HL-60 (cell line): Measurements from ENCODE around the gene ANKRD40CL.

Source experiments
- DNase-seq, 2 experiments: peaks; one replicate each; pipeline ENCODE4 v3.0.0-alpha.2; 2010 to 2020; ENCODE audit warnings: low read depth in 1 of 2, low spot score in 1 of 2
- H3K27ac ChIP-seq: fragments of 250-450 bp; sonication (Bioruptor Pico); replicated peaks from 2 replicates; pipeline ENCODE4 v1.5.1; 2020; ENCODE audit warnings: mild to moderate bottlenecking, moderate library complexity
- H3K27me3 ChIP-seq: fragments of 250-450 bp; sonication (Bioruptor Pico); 2 replicates; pipeline ENCODE4 v1.5.1; 2021; ENCODE audit warnings: mild to moderate bottlenecking, moderate library complexity; ENCODE audit not compliant: insufficient read depth, poor library complexity, severe bottlenecking
- H3K4me3 ChIP-seq: replicated peaks from 2 replicates; pipeline ENCODE4 v1.5.1; 2011; ENCODE audit warnings: mild to moderate bottlenecking, control low read depth, low read length; ENCODE audit not compliant: insufficient read depth
- GABPA ChIP-seq: IDR thresholded peaks from 2 replicates; pipeline ENCODE4 v1.6.1; 2012; ENCODE audit warnings: low read depth
- POLR2AphosphoS5 ChIP-seq: IDR thresholded peaks from 2 replicates; pipeline ENCODE4 v1.6.1; 2012; ENCODE audit warnings: low read depth
- SPI1 ChIP-seq: IDR thresholded peaks from 2 replicates; pipeline ENCODE4 v1.6.1; 2012; ENCODE audit warnings: low read depth, mild to moderate bottlenecking, borderline replicate concordance
- TF ChIP-seq, protein P1 (sequence below): IDR thresholded peaks from 2 replicates; pipeline ENCODE4 v1.6.1; 2012; ENCODE audit warnings: low read depth; ENCODE audit not compliant: insufficient replicate concordance
- TF ChIP-seq, protein P2 (sequence below): IDR thresholded peaks from one replicate; pipeline ENCODE4 v1.5.1; 2011; ENCODE audit warnings: low read length, control low read depth, inconsistent platforms; ENCODE audit not compliant: insufficient read depth

ANKRD40CL gene

DNA sequence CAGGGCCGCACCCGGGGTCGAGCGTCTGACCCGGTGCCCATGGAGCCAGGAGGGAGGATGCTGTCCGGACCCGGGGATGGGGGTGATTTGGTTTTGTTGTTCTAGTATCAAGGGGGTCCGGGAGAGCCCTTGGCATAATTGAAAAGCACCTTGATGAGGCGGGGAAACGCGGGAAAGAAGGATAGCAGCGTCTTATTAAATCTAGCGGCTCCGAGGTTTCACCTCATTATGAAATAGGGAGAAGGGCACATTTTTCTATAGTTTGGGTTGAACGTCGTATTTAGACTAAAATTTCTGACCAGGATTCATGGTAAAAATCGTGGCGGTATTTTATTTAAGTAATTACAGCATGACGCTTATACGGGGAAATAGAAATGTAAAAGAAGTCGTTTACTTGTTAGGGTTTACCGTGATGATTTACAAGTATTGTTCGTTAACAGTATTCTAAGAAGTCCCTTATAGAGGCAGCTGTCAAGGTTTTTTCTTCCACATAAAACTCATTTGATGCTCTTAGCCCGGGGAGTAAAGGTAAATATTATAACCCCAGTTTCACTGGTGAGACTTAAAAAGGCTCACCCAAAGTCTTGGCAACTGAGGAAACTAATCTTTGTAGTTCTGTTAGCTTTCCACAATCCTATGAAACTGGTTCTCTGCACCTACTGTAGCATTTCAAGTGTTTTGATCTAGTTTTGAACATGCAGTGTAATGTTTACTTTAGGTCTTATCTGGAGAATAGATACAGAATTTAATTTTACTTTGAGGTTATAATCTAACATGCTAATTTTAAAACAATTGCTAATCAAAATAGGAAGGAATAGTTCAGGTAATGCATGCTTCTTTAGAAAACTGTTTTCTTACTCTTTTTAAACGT, 47.2 kb downstream of the ANKRD40CL start:
- no peaks in the 10 kb centered on the region for H3K27me3 ChIP-seq
- peak overlapping the region; percentile 97 for H3K27ac ChIP-seq
- DNase-seq: no peak
- TF ChIP-seq, protein P1, sequence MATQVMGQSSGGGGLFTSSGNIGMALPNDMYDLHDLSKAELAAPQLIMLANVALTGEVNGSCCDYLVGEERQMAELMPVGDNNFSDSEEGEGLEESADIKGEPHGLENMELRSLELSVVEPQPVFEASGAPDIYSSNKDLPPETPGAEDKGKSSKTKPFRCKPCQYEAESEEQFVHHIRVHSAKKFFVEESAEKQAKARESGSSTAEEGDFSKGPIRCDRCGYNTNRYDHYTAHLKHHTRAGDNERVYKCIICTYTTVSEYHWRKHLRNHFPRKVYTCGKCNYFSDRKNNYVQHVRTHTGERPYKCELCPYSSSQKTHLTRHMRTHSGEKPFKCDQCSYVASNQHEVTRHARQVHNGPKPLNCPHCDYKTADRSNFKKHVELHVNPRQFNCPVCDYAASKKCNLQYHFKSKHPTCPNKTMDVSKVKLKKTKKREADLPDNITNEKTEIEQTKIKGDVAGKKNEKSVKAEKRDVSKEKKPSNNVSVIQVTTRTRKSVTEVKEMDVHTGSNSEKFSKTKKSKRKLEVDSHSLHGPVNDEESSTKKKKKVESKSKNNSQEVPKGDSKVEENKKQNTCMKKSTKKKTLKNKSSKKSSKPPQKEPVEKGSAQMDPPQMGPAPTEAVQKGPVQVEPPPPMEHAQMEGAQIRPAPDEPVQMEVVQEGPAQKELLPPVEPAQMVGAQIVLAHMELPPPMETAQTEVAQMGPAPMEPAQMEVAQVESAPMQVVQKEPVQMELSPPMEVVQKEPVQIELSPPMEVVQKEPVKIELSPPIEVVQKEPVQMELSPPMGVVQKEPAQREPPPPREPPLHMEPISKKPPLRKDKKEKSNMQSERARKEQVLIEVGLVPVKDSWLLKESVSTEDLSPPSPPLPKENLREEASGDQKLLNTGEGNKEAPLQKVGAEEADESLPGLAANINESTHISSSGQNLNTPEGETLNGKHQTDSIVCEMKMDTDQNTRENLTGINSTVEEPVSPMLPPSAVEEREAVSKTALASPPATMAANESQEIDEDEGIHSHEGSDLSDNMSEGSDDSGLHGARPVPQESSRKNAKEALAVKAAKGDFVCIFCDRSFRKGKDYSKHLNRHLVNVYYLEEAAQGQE: no peak
- TF ChIP-seq SPI1: no peak
- TF ChIP-seq POLR2AphosphoS5: no peak
- no peak for TF ChIP-seq GABPA
- TF ChIP-seq, protein P2, sequence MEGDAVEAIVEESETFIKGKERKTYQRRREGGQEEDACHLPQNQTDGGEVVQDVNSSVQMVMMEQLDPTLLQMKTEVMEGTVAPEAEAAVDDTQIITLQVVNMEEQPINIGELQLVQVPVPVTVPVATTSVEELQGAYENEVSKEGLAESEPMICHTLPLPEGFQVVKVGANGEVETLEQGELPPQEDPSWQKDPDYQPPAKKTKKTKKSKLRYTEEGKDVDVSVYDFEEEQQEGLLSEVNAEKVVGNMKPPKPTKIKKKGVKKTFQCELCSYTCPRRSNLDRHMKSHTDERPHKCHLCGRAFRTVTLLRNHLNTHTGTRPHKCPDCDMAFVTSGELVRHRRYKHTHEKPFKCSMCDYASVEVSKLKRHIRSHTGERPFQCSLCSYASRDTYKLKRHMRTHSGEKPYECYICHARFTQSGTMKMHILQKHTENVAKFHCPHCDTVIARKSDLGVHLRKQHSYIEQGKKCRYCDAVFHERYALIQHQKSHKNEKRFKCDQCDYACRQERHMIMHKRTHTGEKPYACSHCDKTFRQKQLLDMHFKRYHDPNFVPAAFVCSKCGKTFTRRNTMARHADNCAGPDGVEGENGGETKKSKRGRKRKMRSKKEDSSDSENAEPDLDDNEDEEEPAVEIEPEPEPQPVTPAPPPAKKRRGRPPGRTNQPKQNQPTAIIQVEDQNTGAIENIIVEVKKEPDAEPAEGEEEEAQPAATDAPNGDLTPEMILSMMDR: no peak
- H3K4me3 ChIP-seq: peak overlapping the region; percentile 76

DNA sequence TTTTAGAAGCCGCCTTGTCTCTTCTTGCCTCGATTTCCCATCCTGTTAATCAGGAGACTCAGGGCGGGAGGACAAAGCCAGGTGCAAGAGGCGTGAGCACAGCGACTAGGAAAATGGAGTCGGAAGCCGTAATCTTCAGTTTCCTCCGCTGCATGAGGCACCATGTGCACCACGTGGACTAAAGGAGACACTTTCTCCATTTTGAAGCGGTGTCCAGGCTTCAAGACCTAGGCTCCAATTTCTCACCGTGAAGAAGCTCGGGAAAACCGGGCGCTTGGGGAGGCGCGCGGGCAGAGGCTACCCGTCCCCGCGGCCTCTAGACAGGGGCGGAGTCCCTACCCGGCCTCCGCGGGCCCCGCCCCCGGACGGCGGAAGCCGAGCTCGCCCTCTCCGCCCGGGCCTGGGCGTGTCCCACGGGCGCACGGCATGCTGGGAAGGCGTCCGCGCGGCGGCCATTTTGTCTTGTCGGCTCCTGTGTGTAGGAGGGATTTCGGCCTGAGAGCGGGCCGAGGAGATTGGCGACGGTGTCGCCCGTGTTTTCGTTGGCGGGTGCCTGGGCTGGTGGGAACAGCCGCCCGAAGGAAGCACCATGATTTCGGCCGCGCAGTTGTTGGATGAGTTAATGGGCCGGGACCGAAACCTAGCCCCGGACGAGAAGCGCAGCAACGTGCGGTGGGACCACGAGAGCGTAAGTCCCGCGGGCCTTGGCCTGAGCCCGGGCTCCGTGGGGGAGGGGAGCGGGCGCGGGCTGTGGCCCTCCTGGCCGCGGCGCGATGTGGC, 48.0 kb downstream of the ANKRD40CL start, which contains the start of gene LUC7L3:
LUC7L3 (plus strand) TSS at position 460 of the 780 bp plus-strand sequence; CDS start at position 590, 130 bp downstream.
- H3K4me3 ChIP-seq: peak within 1 kb of the TSS; percentile 76
- TF ChIP-seq POLR2AphosphoS5: peak; percentile 96
- TF ChIP-seq, protein P1: peak; percentile 34
- TF ChIP-seq, protein P2: no peak
- TF ChIP-seq GABPA: peak; percentile 3; the same call in 1 of the 2 replicates
- peak within 1 kb of the TSS; percentile 97 for H3K27ac ChIP-seq
- H3K27me3 ChIP-seq: no peaks in the 10 kb centered on the region
- DNase-seq: peak; percentile 89 to 92

DNA sequence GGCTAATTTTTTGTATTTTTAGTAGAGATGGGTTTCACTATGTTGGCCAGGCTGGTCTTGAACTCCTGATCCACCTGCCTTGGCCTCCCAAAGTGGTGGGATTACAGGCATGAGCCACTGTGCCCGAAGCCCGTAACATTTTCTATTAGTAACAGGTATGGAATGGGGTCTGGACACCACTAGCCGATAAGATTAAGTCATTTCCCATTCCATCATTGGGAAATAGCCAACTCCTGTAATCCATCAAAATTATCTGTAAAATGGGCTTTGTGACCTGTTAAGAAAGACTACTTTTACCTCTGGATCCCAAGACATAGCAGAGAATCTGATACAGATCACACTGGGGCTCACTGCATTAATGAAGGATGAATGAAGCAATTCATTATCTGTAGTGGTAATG, 51.8 kb downstream of the ANKRD40CL start:
- Histone ChIP-seq H3K27ac (no peak overlapping the region), H3K4me3 (no peak overlapping the region), H3K27me3 (no peaks in the 10 kb centered on the region)
- TF ChIP-seq GABPA: no peak
- TF ChIP-seq, protein P2: no peak
- TF ChIP-seq, protein P1: no peak
- no peak for TF ChIP-seq SPI1
- DNase-seq: no peak
